Measurements from ENCODE around the gene RTKN. TPM values are rescaled to one million over a fixed set of nuclear protein-coding genes. Genes with fewer than 3 reads are reported as not detected.

RTKN gene
- total and polyA plus RNA-seq, 9 of the 15 experiments (the other 6 are each of a cell fraction or from before 2014, with no cell fraction given), result 0.14 to 6.9 (median 3.6) TPM

- Histone ChIP-seq H3K4me3 (no peak overlapping the region), H3K27ac (ENCODE audit: extremely low read depth, low read depth, low read length) (no peak overlapping the region), H3K79me2 (ENCODE audit: control insufficient read depth, insufficient read depth, low read length) (no peaks in the 10 kb centered on the region), H3K27me3 (ENCODE audit: control insufficient read depth in 2 of 2, insufficient read depth in 2 of 2, low read length in 2 of 2) (no peaks in the 10 kb centered on the region), H4K20me1 (replicated peaks; ENCODE audit: control insufficient read depth, insufficient read depth, low read length) (no peaks in the 10 kb centered on the region), H3K9me3 (replicated peaks; ENCODE audit: control insufficient read depth, insufficient read depth, low read depth, low read length) (no peaks in the 10 kb centered on the region), H3K9ac (ENCODE audit: insufficient read depth in 1 of 2, low read depth in 2 of 2, low read length in 2 of 2) (no peak overlapping the region), H2AFZ (ENCODE audit: low read depth, low read length) (no peak overlapping the region), H3K9me1 (ENCODE audit: control insufficient read depth, insufficient read depth, low read length) (no peaks in the 10 kb centered on the region), H3K4me1 (replicated peaks in 1 of 2; ENCODE audit: control insufficient read depth in 2 of 2, insufficient read depth in 2 of 2, low read length in 2 of 2) (peaks cover 8% of the 10 kb centered on the region in 2 experiments; a peak in 3 of 5 replicates), H3K36me3 (ENCODE audit: control insufficient read depth, insufficient read depth, low read length) (no peaks in the 10 kb centered on the region), H3K4me2 (ENCODE audit: insufficient read depth, low read length) (no peak overlapping the region)
- no TSS peak for BruUV-seq (replicated peaks)
- 0 out of 2 replicates have a peak, but pooled peaks have one; percentile 0 for TF ChIP-seq CEBPB (tag; IDR thresholded peaks at IDR 0.05)
- TF ChIP-seq ZNF184 (CRISPR knock-in tag; IDR thresholded peaks at IDR 0.05), result no peak
- no peak for TF ChIP-seq ZNF23 (CRISPR knock-in tag; IDR thresholded peaks at IDR 0.05)
- TF ChIP-seq MXI1 (IDR thresholded peaks at IDR 0.05; ENCODE audit: low read depth, low read length), result no peak
- ChIA-PET CTCF (ENCODE audit: low intra/inter-chr PET ratio) (no interaction called here), POLR2A (interaction anchor here (0.7 to 2.6 kb wide), 3 partner anchors 9 to 72 kb away, joined by 3 to 9 read pairs (median 3); partner anchors contain the start of gene WBP1)
- no peak for DNase-seq (ENCODE audit: extremely low read depth in 1 of 4, low spot score in 3 of 4)
- FAIRE-seq, result no peak
- intact Hi-C loops (cut with micrococcal nuclease), result no loop called here
- in situ Hi-C loops (cut with MboI), result no loop called here
- 61% methylated on average over 2 of the region's 2 CpGs for WGBS (ENCODE audit: insufficient coverage, low coverage, missing lambda C conversion rate)
- no peak for ATAC-seq
Measured at GRCh38 chr2:74448771-74449170, 7.0 kb upstream of the RTKN start.

- Histone ChIP-seq H3K4me3 (no peak overlapping the region), H4K20me1 (replicated peaks; ENCODE audit: control insufficient read depth, insufficient read depth, low read length) (no peaks in the 10 kb centered on the region), H3K27ac (ENCODE audit: extremely low read depth, low read depth, low read length) (no peak overlapping the region), H3K4me2 (ENCODE audit: insufficient read depth, low read length) (no peak overlapping the region), H3K79me2 (ENCODE audit: control insufficient read depth, insufficient read depth, low read length) (no peaks in the 10 kb centered on the region), H3K9me3 (replicated peaks; ENCODE audit: control insufficient read depth, insufficient read depth, low read depth, low read length) (no peaks in the 10 kb centered on the region), H3K27me3 (ENCODE audit: control insufficient read depth in 2 of 2, insufficient read depth in 2 of 2, low read length in 2 of 2) (no peaks in the 10 kb centered on the region), H2AFZ (ENCODE audit: low read depth, low read length) (no peak overlapping the region), H3K4me1 (replicated peaks in 1 of 2; ENCODE audit: control insufficient read depth in 2 of 2, insufficient read depth in 2 of 2, low read length in 2 of 2) (peaks cover 8 to 10% of the 10 kb centered on the region in 2 experiments; a peak in 3 of 5 replicates), H3K36me3 (ENCODE audit: control insufficient read depth, insufficient read depth, low read length) (no peaks in the 10 kb centered on the region), H3K9ac (ENCODE audit: insufficient read depth in 1 of 2, low read depth in 2 of 2, low read length in 2 of 2) (no peak overlapping the region), H3K9me1 (ENCODE audit: control insufficient read depth, insufficient read depth, low read length) (no peaks in the 10 kb centered on the region)
- ChIA-PET CTCF (ENCODE audit: low intra/inter-chr PET ratio) (no interaction called here), POLR2A (interaction anchor here (0.6 to 0.9 kb wide), 4 partner anchors 14 to 134 kb away, joined by 3 to 4 read pairs (median 3); partner anchors contain the start of gene C2orf81)
- DNase-seq (ENCODE audit: extremely low read depth in 1 of 4, low spot score in 3 of 4) (no peak), ATAC-seq (no peak), FAIRE-seq (no peak)
- in situ Hi-C loops (cut with MboI), result no loop called here
- no TSS peak for BruUV-seq (replicated peaks)
- intact Hi-C loops (cut with micrococcal nuclease), result no loop called here
- 63% methylated on average over 5 of the region's 5 CpGs for WGBS (ENCODE audit: insufficient coverage, low coverage, missing lambda C conversion rate)
- no peak for TF ChIP-seq ZBTB1 (CRISPR knock-in tag; IDR thresholded peaks at IDR 0.05; ENCODE audit: borderline replicate concordance, low read depth)
- no peak for TF ChIP-seq ZNF395 (CRISPR knock-in tag; IDR thresholded peaks at IDR 0.05)
- no peak for TF ChIP-seq ZNF707 (CRISPR knock-in tag; conservative IDR thresholded peaks at IDR 0.05)
- no peak for TF ChIP-seq KAT7 (CRISPR knock-in tag; IDR thresholded peaks at IDR 0.05; ENCODE audit: borderline replicate concordance)
Measured at GRCh38 chr2:74447230-74447999, 5.7 kb upstream of the RTKN start.

Measured in K562 (cell line).